Hepatic stellate cell (primary cell): Measurements from ENCODE around the gene PIK3R6.

Experiments
- DNase-seq: peaks from one replicate; pipeline ENCODE4 v3.0.0; 2011; ENCODE audit warnings: low spot score

The PIK3R6 gene

GRCh38 chr17:8849311-8850041 is 18.0 kb downstream of the PIK3R6 start:
- DNase-seq = no peak

- no peak for DNase-seq
Observed at GRCh38 chr17:8847891-8848290, 19.6 kb downstream of the PIK3R6 start.

- DNase-seq = no peak
Observed at GRCh38 chr17:8846768-8847211, 20.7 kb downstream of the PIK3R6 start.

- no peak for DNase-seq
Observed at GRCh38 chr17:8844229-8845218, 22.9 kb downstream of the PIK3R6 start.

- DNase-seq = no peak
Observed at GRCh38 chr17:8843344-8843743, 24.1 kb downstream of the PIK3R6 start.

- DNase-seq = no peak
Observed at GRCh38 chr17:8841844-8842243, 25.6 kb downstream of the PIK3R6 start.

GRCh38 chr17:8839410-8839935 is 28.0 kb downstream of the PIK3R6 start:
- no peak for DNase-seq

GRCh38 chr17:8838551-8839095 is 28.9 kb downstream of the PIK3R6 start:
- no peak for DNase-seq

- DNase-seq = no peak
Observed at GRCh38 chr17:8837563-8838075, 29.9 kb downstream of the PIK3R6 start.

- DNase-seq = no peak
Observed at GRCh38 chr17:8836821-8837562, 30.5 kb downstream of the PIK3R6 start.

GRCh38 chr17:8835631-8836364 is 31.7 kb downstream of the PIK3R6 start:
- DNase-seq = no peak

- no peak for DNase-seq
Observed at GRCh38 chr17:8835106-8835505, 32.4 kb downstream of the PIK3R6 start.

- DNase-seq = no peak
Observed at GRCh38 chr17:8832711-8833352, 34.6 kb downstream of the PIK3R6 start.

GRCh38 chr17:8831234-8831849 is 36.1 kb downstream of the PIK3R6 start:
- DNase-seq = no peak

GRCh38 chr17:8830141-8830540 is 37.3 kb downstream of the PIK3R6 start:
- DNase-seq = no peak

- no peak for DNase-seq
Observed at GRCh38 chr17:8829036-8829941, 38.2 kb downstream of the PIK3R6 start.

GRCh38 chr17:8828517-8828875 is 39.0 kb downstream of the PIK3R6 start:
- no peak for DNase-seq

GRCh38 chr17:8826808-8827435 is 40.6 kb downstream of the PIK3R6 start:
- DNase-seq = no peak
